Neural cell (in vitro differentiated cells): ENCODE data around the gene SPEF1.

Experiments used
- EP300 ChIP-seq: fragments of 450-650 bp; conservative IDR thresholded peaks from 2 replicates; pipeline ENCODE4 v1.6.1; 2014; ENCODE audit warnings: antibody characterized with exemption, mild to moderate bottlenecking, moderate library complexity; ENCODE audit not compliant: poor library complexity, severe bottlenecking
- EZH2 ChIP-seq: fragments of 200-600, 300-800 bp; shearing (Covaris generic), sonication (generic); IDR thresholded peaks from 2 replicates; pipeline ENCODE4 v1.6.1; 2014; ENCODE audit warnings: antibody characterized with exemption, low read length, borderline replicate concordance, mild to moderate bottlenecking; ENCODE audit not compliant: insufficient read depth, poor library complexity, severe bottlenecking
- POLR2AphosphoS5 ChIP-seq: IDR thresholded peaks from 2 replicates; pipeline ENCODE4 v1.6.1; 2012
- TAF1 ChIP-seq: IDR thresholded peaks from 2 replicates; pipeline ENCODE4 v1.6.1; 2012; ENCODE audit warnings: low read depth
- TF ChIP-seq, protein P1 (sequence below): fragments of 450-650 bp; IDR thresholded peaks from 2 replicates; pipeline ENCODE4 v1.5.1; 2014; ENCODE audit warnings: antibody characterized with exemption, mild to moderate bottlenecking, moderate library complexity; ENCODE audit not compliant: poor library complexity, severe bottlenecking
- TF ChIP-seq, protein P2 (sequence below): IDR thresholded peaks from 2 replicates; pipeline ENCODE4 v1.6.1; 2012; ENCODE audit warnings: borderline replicate concordance

DNA sequence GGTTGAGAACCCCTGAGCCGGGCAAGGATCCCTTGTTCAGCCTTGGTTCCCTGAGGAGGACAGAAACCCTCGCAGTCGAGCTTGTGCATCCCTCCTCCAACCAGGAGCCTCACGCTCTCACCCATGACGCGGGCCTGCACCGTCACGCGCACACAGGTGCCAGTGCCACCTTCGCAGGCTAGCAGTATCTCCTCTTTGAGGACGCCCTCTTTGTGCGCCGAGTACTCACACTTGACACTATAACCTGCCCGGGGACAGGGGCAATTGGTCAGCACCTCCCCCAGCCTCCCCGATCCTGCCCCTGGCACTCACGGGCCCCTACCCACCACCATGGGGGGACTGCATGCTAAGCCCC is 27.0 kb downstream of the SPEF1 start:
- TF ChIP-seq, protein P1, sequence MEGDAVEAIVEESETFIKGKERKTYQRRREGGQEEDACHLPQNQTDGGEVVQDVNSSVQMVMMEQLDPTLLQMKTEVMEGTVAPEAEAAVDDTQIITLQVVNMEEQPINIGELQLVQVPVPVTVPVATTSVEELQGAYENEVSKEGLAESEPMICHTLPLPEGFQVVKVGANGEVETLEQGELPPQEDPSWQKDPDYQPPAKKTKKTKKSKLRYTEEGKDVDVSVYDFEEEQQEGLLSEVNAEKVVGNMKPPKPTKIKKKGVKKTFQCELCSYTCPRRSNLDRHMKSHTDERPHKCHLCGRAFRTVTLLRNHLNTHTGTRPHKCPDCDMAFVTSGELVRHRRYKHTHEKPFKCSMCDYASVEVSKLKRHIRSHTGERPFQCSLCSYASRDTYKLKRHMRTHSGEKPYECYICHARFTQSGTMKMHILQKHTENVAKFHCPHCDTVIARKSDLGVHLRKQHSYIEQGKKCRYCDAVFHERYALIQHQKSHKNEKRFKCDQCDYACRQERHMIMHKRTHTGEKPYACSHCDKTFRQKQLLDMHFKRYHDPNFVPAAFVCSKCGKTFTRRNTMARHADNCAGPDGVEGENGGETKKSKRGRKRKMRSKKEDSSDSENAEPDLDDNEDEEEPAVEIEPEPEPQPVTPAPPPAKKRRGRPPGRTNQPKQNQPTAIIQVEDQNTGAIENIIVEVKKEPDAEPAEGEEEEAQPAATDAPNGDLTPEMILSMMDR, result no peak
- TF ChIP-seq TAF1 (no peak), POLR2AphosphoS5 (no peak), EZH2 (no peak), EP300 (no peak)
- TF ChIP-seq, protein P2, sequence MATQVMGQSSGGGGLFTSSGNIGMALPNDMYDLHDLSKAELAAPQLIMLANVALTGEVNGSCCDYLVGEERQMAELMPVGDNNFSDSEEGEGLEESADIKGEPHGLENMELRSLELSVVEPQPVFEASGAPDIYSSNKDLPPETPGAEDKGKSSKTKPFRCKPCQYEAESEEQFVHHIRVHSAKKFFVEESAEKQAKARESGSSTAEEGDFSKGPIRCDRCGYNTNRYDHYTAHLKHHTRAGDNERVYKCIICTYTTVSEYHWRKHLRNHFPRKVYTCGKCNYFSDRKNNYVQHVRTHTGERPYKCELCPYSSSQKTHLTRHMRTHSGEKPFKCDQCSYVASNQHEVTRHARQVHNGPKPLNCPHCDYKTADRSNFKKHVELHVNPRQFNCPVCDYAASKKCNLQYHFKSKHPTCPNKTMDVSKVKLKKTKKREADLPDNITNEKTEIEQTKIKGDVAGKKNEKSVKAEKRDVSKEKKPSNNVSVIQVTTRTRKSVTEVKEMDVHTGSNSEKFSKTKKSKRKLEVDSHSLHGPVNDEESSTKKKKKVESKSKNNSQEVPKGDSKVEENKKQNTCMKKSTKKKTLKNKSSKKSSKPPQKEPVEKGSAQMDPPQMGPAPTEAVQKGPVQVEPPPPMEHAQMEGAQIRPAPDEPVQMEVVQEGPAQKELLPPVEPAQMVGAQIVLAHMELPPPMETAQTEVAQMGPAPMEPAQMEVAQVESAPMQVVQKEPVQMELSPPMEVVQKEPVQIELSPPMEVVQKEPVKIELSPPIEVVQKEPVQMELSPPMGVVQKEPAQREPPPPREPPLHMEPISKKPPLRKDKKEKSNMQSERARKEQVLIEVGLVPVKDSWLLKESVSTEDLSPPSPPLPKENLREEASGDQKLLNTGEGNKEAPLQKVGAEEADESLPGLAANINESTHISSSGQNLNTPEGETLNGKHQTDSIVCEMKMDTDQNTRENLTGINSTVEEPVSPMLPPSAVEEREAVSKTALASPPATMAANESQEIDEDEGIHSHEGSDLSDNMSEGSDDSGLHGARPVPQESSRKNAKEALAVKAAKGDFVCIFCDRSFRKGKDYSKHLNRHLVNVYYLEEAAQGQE, result no peak
